Mesothelial cell of epicardium (in vitro differentiated cells): ENCODE data around the gene COP1. TPM values are rescaled to one million over a fixed set of nuclear protein-coding genes. Genes with fewer than 3 reads are reported as not detected.

Source experiments
- DNase-seq, 2 experiments: peaks; one replicate each; pipeline ENCODE4 v3.0.0; 2021; ENCODE audit warnings: low spot score in 2 of 2; ENCODE audit not compliant: unreplicated experiment in 2 of 2
- H3K27ac Mint-ChIP-seq: 2 replicates; pipeline ENCODE4 v1.8.0; 2021; ENCODE audit warnings: mixed read lengths
- H3K27me3 Mint-ChIP-seq: 2 replicates; pipeline ENCODE4 v1.8.0; 2021; ENCODE audit warnings: low read depth, mixed read lengths
- H3K36me3 Mint-ChIP-seq: 2 replicates; pipeline ENCODE4 v1.8.0; 2021; ENCODE audit warnings: mixed read lengths
- H3K4me1 Mint-ChIP-seq: 2 replicates; pipeline ENCODE4 v1.8.0; 2021; ENCODE audit warnings: mixed read lengths
- H3K4me3 Mint-ChIP-seq: 2 replicates; pipeline ENCODE4 v1.8.0; 2021; ENCODE audit warnings: mild to moderate bottlenecking, moderate library complexity, mixed read lengths
- H3K9me3 Mint-ChIP-seq: 2 replicates; pipeline ENCODE4 v1.8.0; 2021; ENCODE audit warnings: mixed read lengths
- total RNA-seq: library from RNA; stranded (reverse); gene quantifications from 3 replicates; pipeline ENCODE4 v1.2.1, GENCODE V29; 2021
- TF ChIP-seq, protein P1 (sequence below): fragments of 200-600 bp; sonication (generic); IDR thresholded peaks from one replicate; pipeline ENCODE4 v1.5.0; 2021; ENCODE audit warnings: antibody characterized with exemption; ENCODE audit not compliant: unreplicated experiment

COP1 gene
- total RNA-seq, 1 donor from 2014 or later = 47.9 TPM

DNA sequence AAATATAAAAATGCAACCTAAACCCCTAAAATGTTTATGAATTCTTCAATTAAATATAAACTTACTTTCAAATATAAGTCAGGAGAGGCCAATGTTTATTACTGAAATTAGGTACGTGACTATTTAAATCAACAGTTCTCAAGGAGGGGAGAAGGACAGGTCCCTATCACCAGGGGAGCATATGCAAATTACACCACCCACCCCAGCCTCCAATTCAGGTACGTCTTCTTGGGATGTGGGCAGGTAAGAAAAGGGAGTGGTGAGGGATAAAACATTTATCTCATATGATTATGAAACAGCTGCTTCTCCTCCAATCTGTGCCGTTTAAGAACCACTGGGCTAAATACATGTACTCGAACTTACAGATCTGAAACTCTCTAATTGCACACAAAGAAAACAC is 3.4 kb downstream of the COP1 start:
- Mint-ChIP-seq H3K9me3 (peaks cover under 1% of the 10 kb centered on the region), H3K4me3 (no peak overlapping the region), H3K27ac (no peak overlapping the region), H3K27me3 (no peaks in the 10 kb centered on the region), H3K36me3 (peaks cover under 1% of the 10 kb centered on the region), H3K4me1 (peaks cover 28% of the 10 kb centered on the region)
- TF ChIP-seq, protein P1, sequence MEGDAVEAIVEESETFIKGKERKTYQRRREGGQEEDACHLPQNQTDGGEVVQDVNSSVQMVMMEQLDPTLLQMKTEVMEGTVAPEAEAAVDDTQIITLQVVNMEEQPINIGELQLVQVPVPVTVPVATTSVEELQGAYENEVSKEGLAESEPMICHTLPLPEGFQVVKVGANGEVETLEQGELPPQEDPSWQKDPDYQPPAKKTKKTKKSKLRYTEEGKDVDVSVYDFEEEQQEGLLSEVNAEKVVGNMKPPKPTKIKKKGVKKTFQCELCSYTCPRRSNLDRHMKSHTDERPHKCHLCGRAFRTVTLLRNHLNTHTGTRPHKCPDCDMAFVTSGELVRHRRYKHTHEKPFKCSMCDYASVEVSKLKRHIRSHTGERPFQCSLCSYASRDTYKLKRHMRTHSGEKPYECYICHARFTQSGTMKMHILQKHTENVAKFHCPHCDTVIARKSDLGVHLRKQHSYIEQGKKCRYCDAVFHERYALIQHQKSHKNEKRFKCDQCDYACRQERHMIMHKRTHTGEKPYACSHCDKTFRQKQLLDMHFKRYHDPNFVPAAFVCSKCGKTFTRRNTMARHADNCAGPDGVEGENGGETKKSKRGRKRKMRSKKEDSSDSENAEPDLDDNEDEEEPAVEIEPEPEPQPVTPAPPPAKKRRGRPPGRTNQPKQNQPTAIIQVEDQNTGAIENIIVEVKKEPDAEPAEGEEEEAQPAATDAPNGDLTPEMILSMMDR = no peak
- DNase-seq = no peak

DNA sequence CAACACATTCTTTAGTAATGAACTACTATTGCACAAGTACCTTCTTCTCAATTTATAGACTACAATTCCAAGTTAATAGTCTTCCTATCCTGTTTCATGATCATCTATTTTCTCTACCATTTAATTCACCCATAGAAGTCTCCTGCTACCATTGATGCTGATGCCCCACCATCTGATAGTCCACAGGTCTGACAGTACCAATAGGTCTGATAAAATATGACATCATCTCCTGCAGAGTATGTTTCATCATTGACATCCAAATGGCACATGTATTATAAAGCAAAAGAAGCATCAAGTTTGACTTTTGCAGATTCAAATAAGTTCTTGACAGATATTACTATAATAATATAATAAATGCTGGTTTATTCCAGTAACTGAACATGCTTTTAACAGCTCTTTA is 5.5 kb downstream of the COP1 start:
- no peak overlapping the region for H3K4me3 Mint-ChIP-seq
- H3K36me3 Mint-ChIP-seq = peaks cover 7% of the 10 kb centered on the region
- H3K27me3 Mint-ChIP-seq = no peaks in the 10 kb centered on the region
- H3K4me1 Mint-ChIP-seq = peaks cover 20% of the 10 kb centered on the region
- TF ChIP-seq, protein P1 = no peak
- H3K9me3 Mint-ChIP-seq = peaks cover 8% of the 10 kb centered on the region
- H3K27ac Mint-ChIP-seq = no peak overlapping the region
- no peak for DNase-seq

DNA sequence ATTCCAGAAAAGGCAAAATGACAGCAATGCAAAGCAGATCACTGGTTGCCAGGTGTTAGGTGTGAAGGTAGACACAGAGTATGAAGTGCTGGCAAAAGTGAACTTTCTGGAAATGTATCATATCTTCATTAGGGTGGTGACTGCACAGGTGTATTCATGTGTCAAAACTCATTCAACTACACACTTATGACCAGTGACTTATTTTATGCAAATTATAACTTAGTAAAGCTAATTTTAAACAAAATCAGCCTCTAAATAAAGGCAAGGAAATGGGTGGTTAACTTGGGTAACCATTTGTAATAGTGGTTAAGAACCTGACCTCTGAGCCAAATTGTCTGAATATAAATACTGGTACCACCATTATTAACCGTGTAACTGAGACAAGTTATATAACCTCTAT is 7.4 kb downstream of the COP1 start:
- Mint-ChIP-seq H3K27me3 (no peaks in the 10 kb centered on the region), H3K27ac (no peak overlapping the region), H3K4me3 (no peak overlapping the region), H3K4me1 (peaks cover 7% of the 10 kb centered on the region), H3K36me3 (peaks cover 8% of the 10 kb centered on the region), H3K9me3 (peaks cover 8% of the 10 kb centered on the region)
- DNase-seq = no peak
- TF ChIP-seq, protein P1 = no peak

DNA sequence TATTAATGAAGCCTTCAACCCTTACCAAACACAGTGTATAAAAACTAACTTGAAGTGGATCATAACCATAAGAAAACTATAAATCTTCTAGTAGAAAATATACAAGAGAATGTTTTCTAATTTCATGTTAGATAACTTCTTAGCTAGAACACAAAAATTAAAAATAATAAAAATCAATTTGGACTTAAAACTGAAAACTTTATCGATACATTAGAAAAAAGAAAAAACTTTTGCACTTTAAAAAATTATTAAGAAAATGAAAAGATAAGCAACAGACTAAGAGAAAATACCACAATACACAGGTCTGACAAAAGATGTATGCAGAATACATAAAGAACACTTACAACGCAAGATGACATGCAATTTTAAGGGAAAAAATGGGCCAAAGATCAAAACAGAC is 8.7 kb downstream of the COP1 start:
- DNase-seq = no peak
- Mint-ChIP-seq H3K4me1 (no peaks in the 10 kb centered on the region), H3K27ac (no peak overlapping the region), H3K36me3 (peaks cover 8% of the 10 kb centered on the region), H3K9me3 (peaks cover 8% of the 10 kb centered on the region), H3K27me3 (no peaks in the 10 kb centered on the region), H3K4me3 (no peak overlapping the region)
- TF ChIP-seq, protein P1 = no peak

DNA sequence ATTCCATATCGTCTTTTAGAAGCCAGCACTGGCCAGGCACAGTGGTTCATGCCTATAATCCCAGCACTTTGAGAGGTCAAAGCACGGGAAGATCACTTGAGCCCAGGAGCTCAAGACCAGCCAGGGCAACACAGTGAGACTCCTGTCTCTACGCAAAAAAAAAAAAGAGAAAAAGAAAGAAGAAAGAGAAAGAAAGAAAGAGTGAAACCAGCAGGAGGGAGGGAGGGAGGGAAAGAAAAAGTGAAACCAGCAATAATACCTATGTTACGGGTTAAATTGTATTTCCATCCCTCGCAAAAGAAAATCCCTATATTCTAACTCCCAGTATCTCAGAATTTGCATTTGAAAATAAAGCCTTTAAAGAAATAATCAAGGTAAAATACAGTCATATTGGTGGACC is 10.4 kb downstream of the COP1 start:
- Mint-ChIP-seq H3K4me3 (no peak overlapping the region), H3K27me3 (no peaks in the 10 kb centered on the region), H3K4me1 (no peaks in the 10 kb centered on the region), H3K9me3 (peaks cover 8% of the 10 kb centered on the region), H3K27ac (no peak overlapping the region), H3K36me3 (peaks cover 8% of the 10 kb centered on the region)
- DNase-seq = no peak
- TF ChIP-seq, protein P1 = no peak

DNA sequence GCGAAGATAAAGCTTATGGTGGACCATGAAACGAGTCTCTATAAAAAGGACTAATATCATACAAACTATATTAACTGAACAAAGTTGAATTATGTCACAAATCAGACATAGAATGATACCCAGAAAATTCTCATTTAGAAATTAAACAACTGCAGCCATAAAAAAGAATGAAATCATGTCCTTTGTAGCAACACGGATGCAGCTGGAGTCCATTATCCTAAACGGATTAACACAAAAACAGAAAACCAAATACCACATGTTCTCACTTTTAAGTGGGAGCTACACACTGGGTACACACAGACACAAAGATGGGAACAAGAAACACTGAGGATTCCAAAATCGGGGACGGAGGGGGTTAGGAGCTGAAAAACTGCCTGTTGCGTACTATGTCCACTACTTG is 11.5 kb downstream of the COP1 start:
- Mint-ChIP-seq H3K27me3 (no peaks in the 10 kb centered on the region), H3K36me3 (peaks cover 8% of the 10 kb centered on the region), H3K9me3 (peaks cover 8% of the 10 kb centered on the region), H3K27ac (no peak overlapping the region), H3K4me3 (no peak overlapping the region), H3K4me1 (no peaks in the 10 kb centered on the region)
- DNase-seq = no peak
- TF ChIP-seq, protein P1 = no peak
